Kidney (tissue), 14 donors: Measurements from ENCODE around the gene REL. TPM values are rescaled to one million over a fixed set of nuclear protein-coding genes. Genes with fewer than 3 reads are reported as not detected.

Experiments
- DNase-seq, 5 donors: peaks; one replicate each; pipeline ENCODE4 v3.0.0-alpha.2; 2013 to 2020
- FAIRE-seq: peaks from 2 replicates; lab custom pipeline; 2012; peaks lifted over from hg19 to GRCh38; lab: Jason Lieb, UNC
- H3K27ac ChIP-seq, 2 donors: one replicate each; pipeline ENCODE4 v1.7.0; 2013; ENCODE audit warnings: low read depth in 2 of 2, low read length in 2 of 2, inconsistent platforms in 1 of 2
- H3K27me3 ChIP-seq: one replicate; pipeline ENCODE4 v1.7.1; 2013; ENCODE audit warnings: low read length, inconsistent platforms; ENCODE audit not compliant: control insufficient read depth, insufficient read depth
- H3K36me3 ChIP-seq, 3 donors: one replicate each; pipeline versions ENCODE4 v1.7.0 to v1.7.1; 2013; ENCODE audit warnings: low read length in 3 of 3, control low read depth in 1 of 3, inconsistent platforms in 1 of 3; ENCODE audit not compliant: insufficient read depth in 3 of 3, control insufficient read depth in 2 of 3
- H3K4me1 ChIP-seq, 3 donors: one replicate each; pipeline versions ENCODE4 v1.7.0 to v1.7.1; 2013; ENCODE audit warnings: low read length in 3 of 3, inconsistent platforms in 1 of 3, low read depth in 1 of 3; ENCODE audit not compliant: control insufficient read depth in 2 of 3, insufficient read depth in 2 of 3
- H3K4me3 ChIP-seq, 3 donors: one replicate each; pipeline versions ENCODE4 v1.7.0 to v1.8.1; 2013; ENCODE audit warnings: low read length in 3 of 3, control low read depth in 1 of 3, inconsistent platforms in 1 of 3
- H3K9ac ChIP-seq, 3 donors: one replicate each; pipeline versions ENCODE4 v1.7.0 to v1.7.1; 2013; ENCODE audit warnings: low read length in 3 of 3, control low read depth in 1 of 3, inconsistent platforms in 1 of 3
- H3K9me3 ChIP-seq, 3 donors: one replicate each; pipeline versions ENCODE4 v1.7.0 to v1.7.1; 2013; ENCODE audit warnings: low read length in 3 of 3, control low read depth in 1 of 3, inconsistent platforms in 1 of 3; ENCODE audit not compliant: control insufficient read depth in 2 of 3, insufficient read depth in 1 of 3
- intact Hi-C: fragments of 100-400 bp; cut with DNase I; formaldehyde crosslinking; loops from one replicate; pipeline ENCODE4 v1.11.1; 2022
- polyA plus RNA-seq: library from polyadenylated mRNA; stranded (reverse); fragments of 350-450 nt; fragmentation: Illumina TruSeq; extraction: RNeasy Lipid Tissue Mini Kit (QIAGEN cat#74804); gene quantifications from one replicate; pipeline ENCODE4 v1.2.3, GENCODE V29; 2014; ENCODE audit warnings: low read depth, low replicate concordance; ENCODE audit not compliant: insufficient read depth
- total RNA-seq: library from RNA; stranded (reverse); fragmentation: NEBNext Ultra II Directional; extraction: Animal tissue kit (Norgen Biotek cat#: 25700); gene quantifications from one replicate; pipeline ENCODE4 v1.2.1, GENCODE V29; 2021
- TF ChIP-seq, protein P1 (sequence below): IDR thresholded peaks from 3 replicates; pipeline ENCODE4 v1.5.1; 2012; ENCODE audit warnings: mild to moderate bottlenecking, moderate library complexity, borderline replicate concordance; ENCODE audit not compliant: insufficient read depth; ENCODE audit errors: extremely low read depth
- donor health status: control.
- donor health status: control.
- donor health status: control.
- donor health status: control.
- donor health status: control.
- donor health status: DM: yes; HTN: yes; CAD: no.
- donor health status: Normal renal cell carcinoma (clear cell type).

The REL gene
- total and polyA plus RNA-seq, 2 donors from 2014 or later, result 0.43 to 21.8 TPM

DNA sequence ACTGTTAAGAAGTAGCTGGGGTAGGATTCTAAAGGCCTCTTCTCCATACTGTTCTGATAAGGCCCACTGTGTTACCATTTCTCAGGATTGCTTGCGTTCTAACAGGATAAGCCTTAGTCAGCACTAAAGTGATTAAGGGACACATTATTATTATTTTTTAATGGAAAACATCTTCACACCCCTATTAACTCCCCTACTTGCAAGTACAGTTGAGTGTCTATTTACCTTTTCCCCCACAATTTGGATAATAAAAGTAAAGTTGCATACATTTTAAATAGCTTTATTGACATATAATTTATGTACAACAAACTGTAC is 9.0 kb downstream of the REL start:
- DNase-seq (no peak), FAIRE-seq (no peak)
- Histone ChIP-seq H3K9me3 (no peaks in the 10 kb centered on the region), H3K4me3 (no peak overlapping the region), H3K9ac (no peak overlapping the region), H3K4me1 (peaks cover 0 to under 1% (median 0%) of the 10 kb centered on the region in 3 donors), H3K36me3 (peaks cover 0 to 6% (median 2%) of the 10 kb centered on the region in 3 donors), H3K27me3 (no peaks in the 10 kb centered on the region), H3K27ac (no peak overlapping the region)
- intact Hi-C loops, result no loop called here
- TF ChIP-seq, protein P1, sequence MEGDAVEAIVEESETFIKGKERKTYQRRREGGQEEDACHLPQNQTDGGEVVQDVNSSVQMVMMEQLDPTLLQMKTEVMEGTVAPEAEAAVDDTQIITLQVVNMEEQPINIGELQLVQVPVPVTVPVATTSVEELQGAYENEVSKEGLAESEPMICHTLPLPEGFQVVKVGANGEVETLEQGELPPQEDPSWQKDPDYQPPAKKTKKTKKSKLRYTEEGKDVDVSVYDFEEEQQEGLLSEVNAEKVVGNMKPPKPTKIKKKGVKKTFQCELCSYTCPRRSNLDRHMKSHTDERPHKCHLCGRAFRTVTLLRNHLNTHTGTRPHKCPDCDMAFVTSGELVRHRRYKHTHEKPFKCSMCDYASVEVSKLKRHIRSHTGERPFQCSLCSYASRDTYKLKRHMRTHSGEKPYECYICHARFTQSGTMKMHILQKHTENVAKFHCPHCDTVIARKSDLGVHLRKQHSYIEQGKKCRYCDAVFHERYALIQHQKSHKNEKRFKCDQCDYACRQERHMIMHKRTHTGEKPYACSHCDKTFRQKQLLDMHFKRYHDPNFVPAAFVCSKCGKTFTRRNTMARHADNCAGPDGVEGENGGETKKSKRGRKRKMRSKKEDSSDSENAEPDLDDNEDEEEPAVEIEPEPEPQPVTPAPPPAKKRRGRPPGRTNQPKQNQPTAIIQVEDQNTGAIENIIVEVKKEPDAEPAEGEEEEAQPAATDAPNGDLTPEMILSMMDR, result no peak

DNA sequence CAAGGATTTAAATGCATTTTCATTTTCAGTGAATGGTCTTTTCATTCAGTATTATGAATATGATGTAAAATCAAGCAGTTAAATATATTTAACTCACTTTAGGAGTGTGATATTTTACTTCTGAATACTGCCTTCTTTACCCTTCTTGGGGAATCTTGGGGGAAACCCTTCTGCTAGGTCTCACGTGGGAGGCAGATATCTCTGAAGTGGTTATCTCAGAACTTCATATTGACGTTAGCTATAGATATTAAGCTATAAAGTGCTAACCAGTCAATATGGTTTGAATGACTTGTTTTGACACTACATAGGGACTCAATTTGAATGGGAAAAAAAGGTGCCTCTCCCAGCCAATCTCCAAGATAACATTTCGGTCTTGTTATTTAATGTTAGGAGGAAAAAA is 9.8 kb downstream of the REL start:
- TF ChIP-seq, protein P1, result no peak
- Histone ChIP-seq H3K27ac (no peak overlapping the region), H3K27me3 (no peaks in the 10 kb centered on the region), H3K9me3 (no peaks in the 10 kb centered on the region), H3K4me3 (no peak overlapping the region), H3K4me1 (no peaks in the 10 kb centered on the region), H3K9ac (no peak overlapping the region), H3K36me3 (peaks cover 0 to 6% (median 5%) of the 10 kb centered on the region in 3 donors)
- intact Hi-C loops, result no loop called here
- DNase-seq (no peak), FAIRE-seq (no peak)

DNA sequence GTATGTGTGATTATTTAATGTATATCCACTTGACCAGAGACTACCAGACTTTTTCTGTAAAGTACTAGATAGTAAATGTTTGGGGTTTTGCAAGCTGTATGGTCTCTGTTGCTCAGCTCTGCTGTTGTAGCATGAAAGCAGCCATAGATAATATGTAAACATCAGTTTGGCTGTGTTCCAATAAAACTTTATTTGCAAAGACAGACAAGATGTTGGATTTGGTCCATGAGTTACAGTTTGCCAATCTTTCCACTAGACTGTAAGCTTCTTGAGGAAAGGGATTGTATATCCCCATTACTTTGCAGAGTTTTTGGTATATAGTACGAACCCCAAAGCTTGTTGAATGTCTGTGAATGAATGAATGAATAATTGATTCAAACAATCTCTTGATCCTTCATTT is 17.2 kb downstream of the REL start:
- TF ChIP-seq, protein P1, result no peak
- H3K9me3 ChIP-seq, result no peaks in the 10 kb centered on the region
- H3K9ac ChIP-seq, result no peak overlapping the region
- peaks cover 0 to 15% (median 10%) of the 10 kb centered on the region in 3 donors for H3K36me3 ChIP-seq
- no peak overlapping the region for H3K4me3 ChIP-seq
- no peak overlapping the region for H3K27ac ChIP-seq
- H3K27me3 ChIP-seq, result no peaks in the 10 kb centered on the region
- FAIRE-seq (no peak), DNase-seq (no peak)
- H3K4me1 ChIP-seq, result no peaks in the 10 kb centered on the region
- intact Hi-C loops, result no loop called here

DNA sequence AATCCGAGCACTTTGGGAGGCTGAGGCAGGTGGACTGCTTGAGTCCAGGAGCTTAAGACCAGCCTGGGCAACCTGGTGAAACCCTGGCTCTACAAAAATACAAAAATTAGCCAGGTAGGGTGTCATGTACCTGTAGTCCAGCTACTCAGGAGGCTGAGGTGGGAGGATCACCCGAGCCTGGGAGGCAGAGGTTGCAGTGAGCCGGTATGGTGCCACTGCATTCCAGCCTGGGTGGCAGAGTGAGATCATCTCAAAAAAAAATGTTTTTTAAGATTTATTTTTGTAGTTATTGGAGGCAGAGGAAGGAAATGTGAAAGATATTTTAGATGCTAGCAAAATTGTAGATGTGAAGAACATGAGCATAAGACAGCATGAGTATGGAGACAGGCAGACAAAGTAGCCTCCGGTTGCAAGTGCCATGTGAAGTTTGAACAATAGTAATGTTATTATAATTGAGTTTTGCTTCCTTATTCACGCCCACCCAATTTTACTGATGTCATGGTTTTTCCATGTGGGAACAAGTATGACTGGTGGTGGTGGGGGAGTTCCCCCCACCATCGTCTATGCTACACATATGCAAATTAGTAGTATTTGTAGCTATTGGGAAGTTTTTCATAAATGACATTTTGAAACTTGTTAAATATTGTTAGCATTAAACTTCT is 18.0 kb downstream of the REL start:
- H3K9me3 ChIP-seq, result no peaks in the 10 kb centered on the region
- H3K36me3 ChIP-seq, result peaks cover 0 to 15% (median 4%) of the 10 kb centered on the region in 3 donors
- intact Hi-C loops, result no loop called here
- H3K4me1 ChIP-seq, result no peaks in the 10 kb centered on the region
- no peak overlapping the region for H3K9ac ChIP-seq
- no peak overlapping the region for H3K4me3 ChIP-seq
- DNase-seq, result no peak
- H3K27ac ChIP-seq, result no peak overlapping the region
- H3K27me3 ChIP-seq, result no peaks in the 10 kb centered on the region
- FAIRE-seq, result no peak
- TF ChIP-seq, protein P1, result no peak
